Tibial nerve (tissue), 4 donors: Measurements from ENCODE around the gene DNAAF6. TPM values are rescaled to one million over a fixed set of nuclear protein-coding genes. Genes with fewer than 3 reads are reported as not detected.

Source experiments
- DNase-seq, 2 donors: peaks; one replicate each; pipeline ENCODE4 v3.0.0-alpha.2; 2019; ENCODE audit warnings: low spot score in 2 of 2
- H3K27ac ChIP-seq, 4 donors: fragments of 200-600 bp; sonication (generic) in 3 of 4; one replicate each; pipeline ENCODE4 v1.5.1; 2017 to 2019; ENCODE audit warnings: mild to moderate bottlenecking in 1 of 4
- H3K27me3 ChIP-seq, 2 donors: fragments of 200-600 bp; sonication (generic) in 1 of 2; one replicate each; pipeline versions ENCODE4 v1.5.1 to v1.6.0; 2017 to 2019
- H3K36me3 ChIP-seq, 3 donors: fragments of 200-600 bp; sonication (generic); one replicate each; pipeline ENCODE4 v1.5.1; 2018 to 2019
- H3K4me1 ChIP-seq, 4 donors: fragments of 200-600 bp; sonication (generic) in 3 of 4; one replicate each; pipeline ENCODE4 v1.5.1; 2017 to 2019
- H3K4me3 ChIP-seq, 4 donors: fragments of 200-600 bp; sonication (generic) in 3 of 4; one replicate each; pipeline ENCODE4 v1.5.1; 2017 to 2019; ENCODE audit warnings: mild to moderate bottlenecking in 1 of 4, moderate library complexity in 1 of 4
- H3K9me3 ChIP-seq, 4 donors: fragments of 200-600 bp; sonication (generic) in 3 of 4; one replicate each; pipeline ENCODE4 v1.5.1; 2017 to 2019
- EP300 ChIP-seq, 2 donors: sonication (generic); formaldehyde crosslinking; IDR thresholded peaks; one replicate each; pipeline ENCODE4 v1.6.1; 2017; ENCODE audit warnings: antibody characterized with exemption in 2 of 2, mild to moderate bottlenecking in 1 of 2
- POLR2A ChIP-seq, 2 donors: fragments of 450-650 bp; IDR thresholded peaks; one replicate each; pipeline ENCODE4 v1.6.1; 2017; ENCODE audit warnings: antibody characterized with exemption in 2 of 2, mild to moderate bottlenecking in 2 of 2, moderate library complexity in 2 of 2
- WGBS, 2 donors: methylation state at CpG; one replicate each; pipeline ENCODE4 v1.1.5; 2018; 5-methylcytosine and 5-hydroxymethylcytosine counted together
- small RNA-seq: library from RNA; depleted of rRNA; stranded (forward); fragments of <200 nt; gene quantifications from one replicate; pipeline ENCODE3, GENCODE V24; 2016
- total RNA-seq, 4 donors: library from RNA; depleted of rRNA; stranded (reverse); fragments of >200 nt; gene quantifications; one replicate each; pipeline ENCODE4 v1.1.0, GENCODE V29; 2016
- TF ChIP-seq, protein P1 (sequence below), 5 experiments: fragments of 200-600 bp in 3 of 5; fragments of 450-650 bp in 2 of 5; sonication (generic) in 3 of 5; IDR thresholded peaks; one replicate each; pipeline ENCODE4 v1.5.1; 2016 to 2019; ENCODE audit warnings: antibody characterized with exemption in 5 of 5, mild to moderate bottlenecking in 3 of 5, moderate library complexity in 2 of 5

Gene DNAAF6
- total RNA-seq, 4 donors from 2014 or later: not detected

GRCh38 chrX:107290019-107290418, 83.6 kb downstream of the DNAAF6 start:
- no peak for DNase-seq
- Histone ChIP-seq H3K4me1 (no peaks in the 10 kb centered on the region), H3K27ac (no peak overlapping the region), H3K36me3 (no peaks in the 10 kb centered on the region), H3K4me3 (no peak overlapping the region), H3K9me3 (no peaks in the 10 kb centered on the region), H3K27me3 (peaks cover 0 to 13% of the 10 kb centered on the region in 2 donors)
- WGBS, 2 donors: 78 to 84% methylated on average over 2 of the region's 2 CpGs
- TF ChIP-seq, protein P1, sequence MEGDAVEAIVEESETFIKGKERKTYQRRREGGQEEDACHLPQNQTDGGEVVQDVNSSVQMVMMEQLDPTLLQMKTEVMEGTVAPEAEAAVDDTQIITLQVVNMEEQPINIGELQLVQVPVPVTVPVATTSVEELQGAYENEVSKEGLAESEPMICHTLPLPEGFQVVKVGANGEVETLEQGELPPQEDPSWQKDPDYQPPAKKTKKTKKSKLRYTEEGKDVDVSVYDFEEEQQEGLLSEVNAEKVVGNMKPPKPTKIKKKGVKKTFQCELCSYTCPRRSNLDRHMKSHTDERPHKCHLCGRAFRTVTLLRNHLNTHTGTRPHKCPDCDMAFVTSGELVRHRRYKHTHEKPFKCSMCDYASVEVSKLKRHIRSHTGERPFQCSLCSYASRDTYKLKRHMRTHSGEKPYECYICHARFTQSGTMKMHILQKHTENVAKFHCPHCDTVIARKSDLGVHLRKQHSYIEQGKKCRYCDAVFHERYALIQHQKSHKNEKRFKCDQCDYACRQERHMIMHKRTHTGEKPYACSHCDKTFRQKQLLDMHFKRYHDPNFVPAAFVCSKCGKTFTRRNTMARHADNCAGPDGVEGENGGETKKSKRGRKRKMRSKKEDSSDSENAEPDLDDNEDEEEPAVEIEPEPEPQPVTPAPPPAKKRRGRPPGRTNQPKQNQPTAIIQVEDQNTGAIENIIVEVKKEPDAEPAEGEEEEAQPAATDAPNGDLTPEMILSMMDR (IDR thresholded peaks at IDR 0.05): no peak
- TF ChIP-seq POLR2A (IDR thresholded peaks at IDR 0.05) (no peak), EP300 (IDR thresholded peaks at IDR 0.05) (no peak)

DNA sequence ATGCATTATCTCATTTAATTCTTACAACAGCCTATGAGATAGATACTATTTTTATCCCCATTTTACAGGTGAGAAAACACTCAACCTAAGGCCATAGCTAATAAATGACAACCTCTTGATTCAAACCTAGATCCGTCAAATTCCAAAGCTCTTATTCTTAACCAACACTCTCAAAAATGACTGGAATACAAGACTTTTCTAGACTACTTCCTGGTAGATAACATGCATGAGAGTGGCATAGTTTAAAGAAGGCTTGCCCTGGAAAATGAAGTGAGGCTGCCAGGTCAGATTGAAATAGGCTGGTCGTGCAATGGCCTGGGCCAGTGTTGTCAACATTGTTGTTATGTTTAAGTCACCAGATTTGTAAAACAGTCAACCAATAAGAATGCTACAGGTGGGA, 86.6 kb downstream of the DNAAF6 start:
- Histone ChIP-seq H3K4me1 (no peaks in the 10 kb centered on the region), H3K4me3 (no peak overlapping the region), H3K9me3 (no peaks in the 10 kb centered on the region), H3K36me3 (no peaks in the 10 kb centered on the region), H3K27me3 (peaks cover 0 to 6% of the 10 kb centered on the region in 2 donors), H3K27ac (no peak overlapping the region)
- WGBS, 2 donors: 63 to 64% methylated on average over 2 of the region's 2 CpGs
- DNase-seq: no peak
- TF ChIP-seq POLR2A (IDR thresholded peaks at IDR 0.05) (no peak), EP300 (IDR thresholded peaks at IDR 0.05) (no peak)
- TF ChIP-seq, protein P1 (IDR thresholded peaks at IDR 0.05): no peak

Small RNAs within 50 kb of the gene (small RNA-seq; reads per million reads assigned to genes)
- not detected for gene RF00019

Other genes starting within 250 kb of the DNAAF6 start
- gene MORC4, start 206.4 kb upstream of the DNAAF6 start, total RNA-seq: 10 to 100 TPM; 14.1 to 27.1 (median 21.6) TPM
- gene RBM41, start 87.8 kb upstream of the DNAAF6 start, total RNA-seq: 10 to 100 TPM; 10.8 to 19.7 (median 16.6) TPM
- under 1 TPM in 1 of 4 donors, not detected in 3; 0.66 TPM for gene NUP62CL, start 178 bp upstream of the DNAAF6 start, total RNA-seq
- not detected for gene FRMPD3, start 243.0 kb downstream of the DNAAF6 start, total RNA-seq